ENCODE data around the gene EPHA10. TPM values are rescaled to one million over a fixed set of nuclear protein-coding genes. Genes with fewer than 3 reads are reported as not detected.

EPHA10 gene
- total and polyA plus RNA-seq, 5 donors = 0.11 to 1.1 (median 0.36) TPM

DNA sequence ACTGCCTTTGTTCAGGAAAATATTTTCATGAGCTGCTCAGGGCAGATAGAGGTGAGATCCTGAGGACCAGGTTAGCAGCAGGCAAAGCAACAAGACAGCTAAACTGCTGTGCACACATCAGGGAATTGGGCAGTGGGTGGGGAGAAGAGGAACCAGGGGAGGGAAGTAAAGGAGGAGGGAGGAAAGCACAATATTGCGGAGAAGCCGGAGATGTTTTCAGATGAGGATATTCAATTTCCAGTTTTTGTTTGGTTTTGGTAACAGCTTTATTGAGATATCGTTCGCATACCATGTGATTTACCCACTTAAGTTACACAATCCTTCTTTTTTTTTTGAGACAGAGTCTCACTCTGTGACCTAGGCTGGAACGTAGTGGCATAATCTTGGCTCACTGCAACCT is 34.5 kb downstream of the EPHA10 start:
- intact Hi-C loops (cut with DNase I) = no loop called here
- Histone ChIP-seq H3K9me3 (ENCODE audit: control insufficient read depth, low read length) (no peaks in the 10 kb centered on the region), H3K27ac (ENCODE audit: low read length) (no peak overlapping the region), H3K27me3 (ENCODE audit: control insufficient read depth, insufficient read depth) (no peaks in the 10 kb centered on the region), H3K4me1 (ENCODE audit: control insufficient read depth, insufficient read depth, low read length) (no peaks in the 10 kb centered on the region), H3K4me3 (ENCODE audit: low read length) (no peak overlapping the region)
- ATAC-seq (no peak), DNase-seq (no peak)
- WGBS = 51% methylated on average over 5 of the region's 5 CpGs

- Histone ChIP-seq H3K4me3 (ENCODE audit: low read length) (no peak overlapping the region), H3K9me3 (ENCODE audit: control insufficient read depth, low read length) (no peaks in the 10 kb centered on the region), H3K27ac (ENCODE audit: low read length) (no peak overlapping the region), H3K27me3 (ENCODE audit: control insufficient read depth, insufficient read depth) (no peaks in the 10 kb centered on the region), H3K4me1 (ENCODE audit: control insufficient read depth, insufficient read depth, low read length) (no peaks in the 10 kb centered on the region)
- ATAC-seq (no peak), DNase-seq (no peak)
- WGBS = 82% methylated on average over 4 of the region's 4 CpGs
- intact Hi-C loops (cut with DNase I) = no loop called here
Measured at GRCh38 chr1:37728416-37728815, 36.5 kb downstream of the EPHA10 start.

GRCh38 chr1:37726751-37727585 is 38.0 kb downstream of the EPHA10 start:
- no peaks in the 10 kb centered on the region for H3K4me1 ChIP-seq (ENCODE audit: control insufficient read depth, insufficient read depth, low read length)
- no peaks in the 10 kb centered on the region for H3K9me3 ChIP-seq (ENCODE audit: control insufficient read depth, low read length)
- no peak overlapping the region for H3K27ac ChIP-seq (ENCODE audit: low read length)
- 53% methylated on average over 15 of the region's 15 CpGs for WGBS
- DNase-seq = no peak
- H3K4me3 ChIP-seq (ENCODE audit: low read length) = no peak overlapping the region
- intact Hi-C loops (cut with DNase I) = no loop called here
- no peaks in the 10 kb centered on the region for H3K27me3 ChIP-seq (ENCODE audit: control insufficient read depth, insufficient read depth)
- ATAC-seq = no peak

DNA sequence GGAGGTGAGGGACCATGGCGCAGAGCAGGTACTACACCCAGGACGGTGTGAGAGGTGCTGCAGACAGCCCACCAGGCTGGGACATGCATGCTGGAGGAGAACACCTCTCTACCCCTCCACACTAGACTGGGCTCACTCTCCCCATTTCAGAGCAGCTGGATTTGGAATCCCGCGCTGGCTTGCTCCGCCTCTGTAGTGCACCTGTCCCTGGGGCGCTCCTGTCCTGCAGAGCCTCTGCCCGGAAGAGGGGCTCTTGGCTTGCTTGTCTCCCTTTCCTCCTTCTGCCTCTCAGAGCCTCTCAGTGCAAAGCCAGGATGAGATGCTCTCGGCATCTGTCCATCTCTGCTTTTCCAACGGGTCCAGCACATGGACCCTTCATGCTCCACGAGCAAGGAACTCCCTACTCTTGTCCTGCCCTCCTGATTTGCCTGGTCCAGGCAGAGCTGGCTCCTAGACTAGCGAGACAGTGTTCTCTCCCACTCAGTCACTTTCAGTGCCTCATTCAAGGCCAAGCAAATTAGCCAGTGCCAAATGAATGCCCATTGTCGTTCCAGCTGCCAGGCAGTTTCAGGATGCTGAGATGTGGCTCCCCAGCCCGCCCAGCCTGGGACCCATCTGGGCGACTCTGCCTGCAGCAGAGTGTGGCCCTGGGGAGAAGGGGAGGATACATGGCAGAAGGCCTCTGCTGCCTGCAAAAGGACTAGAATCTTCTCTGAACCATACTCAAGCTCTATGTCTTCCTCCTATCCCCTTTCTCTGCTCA is 38.9 kb downstream of the EPHA10 start:
- Histone ChIP-seq H3K27me3 (ENCODE audit: control insufficient read depth, insufficient read depth) (no peaks in the 10 kb centered on the region), H3K9me3 (ENCODE audit: control insufficient read depth, low read length) (no peaks in the 10 kb centered on the region), H3K4me3 (ENCODE audit: low read length) (no peak overlapping the region), H3K4me1 (ENCODE audit: control insufficient read depth, insufficient read depth, low read length) (no peaks in the 10 kb centered on the region), H3K27ac (ENCODE audit: low read length) (no peak overlapping the region)
- ATAC-seq = no peak
- DNase-seq = no peak
- intact Hi-C loops (cut with DNase I) = no loop called here
- WGBS = 67% methylated on average over 14 of the region's 14 CpGs

GRCh38 chr1:37724575-37724974 is 40.3 kb downstream of the EPHA10 start:
- 58% methylated on average over 6 of the region's 6 CpGs for WGBS
- intact Hi-C loops (cut with DNase I) = no loop called here
- Histone ChIP-seq H3K9me3 (ENCODE audit: control insufficient read depth, low read length) (no peaks in the 10 kb centered on the region), H3K27me3 (ENCODE audit: control insufficient read depth, insufficient read depth) (no peaks in the 10 kb centered on the region), H3K4me3 (ENCODE audit: low read length) (no peak overlapping the region), H3K4me1 (ENCODE audit: control insufficient read depth, insufficient read depth, low read length) (no peaks in the 10 kb centered on the region), H3K27ac (ENCODE audit: low read length) (no peak overlapping the region)
- no peak for DNase-seq
- ATAC-seq = no peak

- peak in 1 of 2 donors; percentile 7 for ATAC-seq
- 41% methylated on average over 11 of the region's 11 CpGs for WGBS
- DNase-seq = no peak
- no peak overlapping the region for H3K4me3 ChIP-seq (ENCODE audit: low read length)
- H3K27ac ChIP-seq (ENCODE audit: low read length) = no peak overlapping the region
- no peaks in the 10 kb centered on the region for H3K27me3 ChIP-seq (ENCODE audit: control insufficient read depth, insufficient read depth)
- intact Hi-C loops (cut with DNase I) = no loop called here
- no peaks in the 10 kb centered on the region for H3K9me3 ChIP-seq (ENCODE audit: control insufficient read depth, low read length)
- H3K4me1 ChIP-seq (ENCODE audit: control insufficient read depth, insufficient read depth, low read length) = no peaks in the 10 kb centered on the region
Measured at GRCh38 chr1:37723390-37724078, 41.4 kb downstream of the EPHA10 start.

DNA sequence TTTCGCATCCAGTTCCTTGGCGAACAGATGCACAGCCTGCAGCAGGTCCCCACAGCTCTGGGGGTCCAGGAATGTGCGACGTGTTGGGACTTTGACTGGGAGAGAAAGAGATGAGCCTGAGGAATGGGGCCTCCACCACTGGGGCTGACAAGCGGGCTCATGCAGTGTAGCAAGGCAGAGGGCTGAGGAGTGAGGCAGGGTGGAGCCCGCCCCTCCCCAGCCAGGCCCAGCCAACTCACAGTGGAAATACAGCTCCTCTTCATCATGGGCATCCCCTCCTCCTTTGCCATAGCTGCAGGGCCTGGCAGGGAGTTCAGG is 41.9 kb downstream of the EPHA10 start:
- no peaks in the 10 kb centered on the region for H3K27me3 ChIP-seq (ENCODE audit: control insufficient read depth, insufficient read depth)
- ATAC-seq (no peak), DNase-seq (no peak)
- no peak overlapping the region for H3K4me3 ChIP-seq (ENCODE audit: low read length)
- WGBS = 83% methylated on average over 6 of the region's 6 CpGs
- intact Hi-C loops (cut with DNase I) = no loop called here
- no peak overlapping the region for H3K27ac ChIP-seq (ENCODE audit: low read length)
- no peaks in the 10 kb centered on the region for H3K4me1 ChIP-seq (ENCODE audit: control insufficient read depth, insufficient read depth, low read length)
- H3K9me3 ChIP-seq (ENCODE audit: control insufficient read depth, low read length) = no peaks in the 10 kb centered on the region

DNA sequence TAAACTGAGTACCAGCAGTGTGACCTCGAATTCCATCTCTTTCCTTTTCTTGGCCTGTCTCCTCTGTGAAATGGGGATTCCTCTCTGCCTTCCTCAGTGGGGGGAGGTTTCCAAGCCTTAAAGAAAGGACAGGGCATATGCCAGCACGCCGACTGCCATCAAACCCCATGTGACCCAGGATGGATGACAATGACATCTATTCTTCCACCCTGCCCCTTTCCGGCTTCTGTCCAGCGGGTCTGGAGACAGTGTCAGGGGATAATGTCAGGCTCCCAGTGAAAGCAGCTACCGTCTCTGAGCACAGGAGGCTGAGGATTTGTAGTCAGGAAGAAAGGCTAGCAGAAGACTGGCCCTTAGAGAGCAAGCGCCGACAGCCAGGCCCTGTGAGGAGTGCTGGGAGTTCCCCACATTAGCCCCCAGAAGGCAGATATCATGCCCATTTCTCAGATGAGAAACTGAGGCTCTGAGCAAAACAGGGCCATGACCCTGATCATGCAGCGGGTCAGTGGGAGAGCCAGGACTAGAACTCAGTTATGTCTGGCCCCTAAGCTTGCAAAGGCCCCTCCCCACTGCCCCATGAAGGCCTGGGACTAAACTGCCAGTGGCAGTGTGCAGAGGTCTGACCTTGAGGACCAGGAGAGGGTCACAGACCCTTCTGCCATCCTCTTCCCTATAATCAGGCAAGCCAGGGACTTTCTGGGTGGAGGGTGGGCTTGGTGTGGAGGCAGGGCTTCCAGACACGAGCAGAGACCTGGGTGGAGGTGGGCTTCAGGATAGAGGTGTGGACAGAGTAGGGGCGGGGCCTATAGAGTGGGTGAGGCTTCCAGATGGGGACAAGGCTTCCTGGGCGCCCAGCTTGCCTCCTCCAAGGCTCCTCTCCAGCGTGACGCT is 42.5 kb downstream of the EPHA10 start:
- no peak for ATAC-seq
- intact Hi-C loops (cut with DNase I) = no loop called here
- no peaks in the 10 kb centered on the region for H3K27me3 ChIP-seq (ENCODE audit: control insufficient read depth, insufficient read depth)
- no peak overlapping the region for H3K27ac ChIP-seq (ENCODE audit: low read length)
- WGBS = 75% methylated on average over 14 of the region's 14 CpGs
- no peaks in the 10 kb centered on the region for H3K9me3 ChIP-seq (ENCODE audit: control insufficient read depth, low read length)
- DNase-seq = no peak
- no peak overlapping the region for H3K4me3 ChIP-seq (ENCODE audit: low read length)
- no peaks in the 10 kb centered on the region for H3K4me1 ChIP-seq (ENCODE audit: control insufficient read depth, insufficient read depth, low read length)

DNA sequence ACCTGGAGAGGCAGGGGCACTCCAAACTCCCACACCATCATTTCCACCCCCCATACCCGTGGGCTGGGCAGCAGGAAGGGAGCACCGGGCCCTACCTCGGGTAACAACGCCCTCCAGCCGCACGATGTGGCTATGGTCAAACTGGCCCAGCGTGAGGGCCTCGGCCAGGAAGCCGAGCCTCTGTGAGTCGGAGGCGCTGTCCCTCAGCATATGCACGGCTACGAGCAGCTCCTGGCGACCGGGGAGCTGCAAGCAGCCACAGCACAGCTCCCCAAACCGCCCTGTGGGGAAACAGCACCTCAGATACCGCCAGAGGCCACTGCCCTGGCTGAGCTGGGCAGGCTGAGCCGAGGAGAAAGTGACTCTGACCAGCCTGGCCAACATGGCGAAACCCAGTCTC is 43.4 kb downstream of the EPHA10 start:
- intact Hi-C loops (cut with DNase I) = no loop called here
- H3K27me3 ChIP-seq (ENCODE audit: control insufficient read depth, insufficient read depth) = no peaks in the 10 kb centered on the region
- no peak for ATAC-seq
- H3K27ac ChIP-seq (ENCODE audit: low read length) = no peak overlapping the region
- no peak for DNase-seq
- H3K9me3 ChIP-seq (ENCODE audit: control insufficient read depth, low read length) = no peaks in the 10 kb centered on the region
- no peaks in the 10 kb centered on the region for H3K4me1 ChIP-seq (ENCODE audit: control insufficient read depth, insufficient read depth, low read length)
- WGBS = 43% methylated on average over 19 of the region's 19 CpGs
- H3K4me3 ChIP-seq (ENCODE audit: low read length) = no peak overlapping the region

DNA sequence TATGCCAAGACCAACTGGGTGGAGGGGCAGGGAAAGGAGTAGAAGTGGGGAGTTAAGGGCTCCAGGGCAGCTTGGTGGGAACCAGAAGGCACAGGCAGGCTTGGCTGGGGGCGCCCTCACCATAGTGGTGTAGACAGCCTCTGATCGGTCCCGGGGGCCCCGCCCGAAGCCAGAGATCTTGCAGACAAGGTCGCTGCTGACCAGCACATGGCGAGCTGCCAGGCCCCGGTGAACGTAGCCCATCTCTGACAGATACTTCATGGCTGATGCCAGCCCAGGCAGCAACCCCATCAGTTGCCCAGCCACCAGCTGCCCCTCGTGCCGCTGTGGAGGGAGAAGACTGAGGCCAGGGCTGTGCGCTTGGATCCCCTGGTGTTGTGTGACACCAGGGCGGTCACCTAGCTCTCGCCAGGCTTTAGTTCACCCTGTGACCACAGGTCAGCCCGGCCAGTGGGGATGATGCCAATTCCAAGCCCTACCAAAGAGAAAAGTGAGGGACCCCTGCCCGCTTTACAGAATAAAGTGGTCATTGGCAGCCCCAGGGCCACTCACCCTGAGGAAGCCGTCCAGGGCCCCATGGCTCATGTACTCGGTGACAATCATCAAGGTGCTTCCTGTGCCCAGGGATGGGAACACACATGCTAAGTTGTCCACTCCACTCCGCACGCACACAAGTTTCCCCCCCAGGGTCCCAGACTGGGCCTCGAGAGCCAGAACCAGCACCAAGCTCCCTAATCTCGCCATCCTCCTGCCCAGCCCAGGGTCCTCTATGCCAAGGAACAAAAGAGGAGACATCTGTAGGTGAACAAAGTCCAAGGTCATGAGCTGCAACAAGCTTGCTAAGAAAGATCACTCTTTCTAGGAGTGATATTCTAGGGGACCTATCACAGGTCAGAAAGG is 44.4 kb downstream of the EPHA10 start:
- Histone ChIP-seq H3K27me3 (ENCODE audit: control insufficient read depth, insufficient read depth) (no peaks in the 10 kb centered on the region), H3K9me3 (ENCODE audit: control insufficient read depth, low read length) (no peaks in the 10 kb centered on the region), H3K4me3 (ENCODE audit: low read length) (no peak overlapping the region), H3K4me1 (ENCODE audit: control insufficient read depth, insufficient read depth, low read length) (no peaks in the 10 kb centered on the region), H3K27ac (ENCODE audit: low read length) (no peak overlapping the region)
- 86% methylated on average over 22 of the region's 22 CpGs for WGBS
- DNase-seq = no peak
- intact Hi-C loops (cut with DNase I) = no loop called here
- no peak for ATAC-seq
